ENCODE results near the gene TMUB2.
"Not testable (repeated sequence)": the region's sequence is repeated elsewhere in the genome, so short reads cannot be mapped to it uniquely, and the experiment has no call there.

DNA sequence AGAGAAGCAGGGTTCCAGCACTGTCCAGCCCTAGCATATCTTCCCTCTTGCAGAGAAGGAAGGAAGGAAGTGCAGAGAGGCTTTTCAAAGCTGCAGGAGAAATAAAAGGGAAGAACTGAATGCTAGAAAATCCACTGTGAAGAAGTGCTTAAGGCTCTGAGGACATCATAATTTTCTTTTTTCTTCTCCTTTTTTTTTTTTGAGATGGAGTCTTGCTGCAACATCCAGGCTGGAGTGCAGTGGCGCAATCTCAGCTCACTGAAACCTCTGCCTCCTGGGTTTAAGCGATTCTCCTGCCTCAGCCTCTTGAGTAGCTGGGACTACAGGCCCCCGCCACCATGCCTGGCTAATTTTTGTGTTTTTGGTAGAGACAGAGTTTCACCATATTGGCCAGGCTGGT is 37.7 kb upstream of the TMUB2 start:
- TF ChIP-seq, protein P1, sequence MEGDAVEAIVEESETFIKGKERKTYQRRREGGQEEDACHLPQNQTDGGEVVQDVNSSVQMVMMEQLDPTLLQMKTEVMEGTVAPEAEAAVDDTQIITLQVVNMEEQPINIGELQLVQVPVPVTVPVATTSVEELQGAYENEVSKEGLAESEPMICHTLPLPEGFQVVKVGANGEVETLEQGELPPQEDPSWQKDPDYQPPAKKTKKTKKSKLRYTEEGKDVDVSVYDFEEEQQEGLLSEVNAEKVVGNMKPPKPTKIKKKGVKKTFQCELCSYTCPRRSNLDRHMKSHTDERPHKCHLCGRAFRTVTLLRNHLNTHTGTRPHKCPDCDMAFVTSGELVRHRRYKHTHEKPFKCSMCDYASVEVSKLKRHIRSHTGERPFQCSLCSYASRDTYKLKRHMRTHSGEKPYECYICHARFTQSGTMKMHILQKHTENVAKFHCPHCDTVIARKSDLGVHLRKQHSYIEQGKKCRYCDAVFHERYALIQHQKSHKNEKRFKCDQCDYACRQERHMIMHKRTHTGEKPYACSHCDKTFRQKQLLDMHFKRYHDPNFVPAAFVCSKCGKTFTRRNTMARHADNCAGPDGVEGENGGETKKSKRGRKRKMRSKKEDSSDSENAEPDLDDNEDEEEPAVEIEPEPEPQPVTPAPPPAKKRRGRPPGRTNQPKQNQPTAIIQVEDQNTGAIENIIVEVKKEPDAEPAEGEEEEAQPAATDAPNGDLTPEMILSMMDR (IDR thresholded peaks at IDR 0.05): not testable (repeated sequence)
- TF ChIP-seq POLR2A (IDR thresholded peaks at IDR 0.05): not testable (repeated sequence)

All from testis (tissue), 2 donors.